Hindlimb muscle (tissue), 1 donor: Measurements from ENCODE around the gene FSIP2. TPM values are rescaled to one million over a fixed set of nuclear protein-coding genes. Genes with fewer than 3 reads are reported as not detected.
A peak's percentile ranks its signal among the peaks of the same experiment; 100 is the strongest.

Experiments used
- DNase-seq: peaks from one replicate; pipeline ENCODE4 v3.0.0-alpha.2; 2013
- polyA plus RNA-seq: library from polyadenylated mRNA; unstranded; fragments of 120-200 nt; gene quantifications from one replicate; pipeline ENCODE4 v1.2.1, GENCODE V29; 2013; ENCODE audit not compliant: insufficient read length

Gene FSIP2, protein sequence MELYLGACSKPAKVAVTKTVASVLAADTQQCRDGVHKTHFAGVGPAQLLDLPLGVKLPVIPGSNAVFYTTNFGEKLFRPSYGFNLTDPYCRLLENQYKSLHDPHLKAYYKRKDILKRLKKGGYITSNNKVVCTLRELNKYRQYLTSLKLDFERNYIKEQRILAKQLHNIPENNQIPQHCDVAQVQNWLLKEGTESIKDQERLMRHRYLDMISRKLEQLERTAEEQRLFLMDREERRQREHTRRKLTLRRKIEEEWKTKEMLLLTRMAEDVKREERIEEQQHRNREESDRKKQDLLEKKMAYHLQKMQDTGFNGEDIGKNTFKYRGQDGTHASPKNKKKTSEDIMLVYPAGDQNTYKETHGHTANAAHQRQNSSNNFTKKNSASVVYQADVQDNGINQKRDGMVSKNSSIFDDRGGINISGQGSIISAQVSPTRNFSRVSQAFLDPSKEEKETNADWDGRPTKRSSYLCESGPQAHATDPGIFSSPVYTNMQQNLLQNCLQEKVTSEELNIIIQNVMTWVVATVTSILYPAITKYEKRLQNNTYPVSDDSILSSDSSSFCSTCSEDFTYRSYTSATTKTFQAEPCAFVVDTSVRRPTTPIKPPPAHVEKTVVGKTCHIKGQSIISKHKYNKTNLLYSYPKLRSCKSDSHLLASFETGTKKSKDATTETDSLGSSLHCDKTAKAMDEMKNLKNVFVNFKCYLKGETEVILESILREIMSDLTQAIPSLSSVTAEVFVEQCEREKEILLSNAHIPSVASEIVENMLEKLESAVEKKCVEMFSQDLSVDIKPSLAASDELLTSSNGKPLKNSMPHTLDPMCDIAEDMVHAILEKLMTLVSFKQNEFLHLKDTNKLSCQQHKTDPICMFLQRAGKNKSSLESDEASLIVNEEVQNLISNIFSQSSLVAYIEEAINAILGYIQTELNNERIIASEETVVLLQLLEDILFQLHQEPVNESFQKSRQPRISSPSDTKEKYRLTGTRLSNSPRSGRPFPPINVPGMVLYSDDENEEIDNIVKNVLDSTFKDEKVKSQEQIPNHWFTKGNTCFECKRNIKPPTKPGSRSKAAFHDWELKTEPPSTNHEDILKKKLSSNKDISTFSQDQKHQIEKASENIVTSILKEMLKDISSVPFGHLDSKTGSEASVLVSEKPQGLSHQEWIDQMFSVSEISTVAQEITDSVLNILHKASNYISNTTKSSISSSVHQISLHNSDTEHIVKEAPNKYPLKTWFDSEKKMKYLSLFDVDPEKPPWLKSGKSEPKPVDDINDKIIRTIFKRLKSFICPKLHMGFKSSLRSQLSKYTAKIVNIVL (N-terminal part only)
- polyA plus RNA-seq: 1.1 TPM

DNA sequence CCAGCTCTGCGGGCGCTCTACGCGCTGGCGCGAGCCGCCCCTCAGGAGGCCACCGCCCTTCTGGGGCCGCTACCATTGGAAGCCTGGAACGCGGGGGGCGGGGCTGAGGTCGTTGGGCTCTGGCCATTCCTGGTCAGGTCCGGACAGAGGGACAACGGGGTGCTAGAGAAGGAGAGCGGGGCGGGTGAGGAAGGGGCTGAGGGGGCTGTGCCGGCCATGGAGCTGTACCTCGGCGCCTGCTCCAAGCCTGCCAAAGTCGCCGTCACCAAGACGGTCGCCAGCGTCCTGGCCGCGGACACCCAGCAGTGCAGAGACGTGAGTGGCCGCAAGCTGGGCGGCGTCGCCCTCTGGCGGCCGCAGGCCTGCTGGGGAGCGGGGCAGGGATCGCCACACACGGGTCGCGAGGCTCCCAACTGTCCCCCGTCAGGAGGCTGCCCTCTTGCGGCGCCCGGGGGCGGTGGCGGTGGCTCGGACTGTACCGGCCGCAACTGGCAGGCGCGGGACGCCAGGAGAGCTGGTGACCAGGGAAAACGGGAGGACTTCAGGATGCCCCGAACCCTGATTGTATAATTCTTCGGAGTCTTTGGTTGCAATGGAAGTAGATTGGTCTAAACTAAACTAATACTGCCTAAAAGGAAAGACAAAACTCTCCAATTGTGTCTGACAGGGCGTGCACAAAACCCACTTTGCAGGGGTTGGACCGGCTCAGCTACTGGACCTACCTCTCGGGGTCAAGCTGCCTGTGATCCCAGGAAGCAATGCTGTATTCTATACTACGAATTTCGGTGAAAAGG is at the start of gene FSIP2:
TSS of gene FSIP2 (plus strand) at position 126 of the 794 bp plus-strand sequence. CDS start at position 217, 91 bp downstream.
- DNase-seq: peak; percentile 63

DNA sequence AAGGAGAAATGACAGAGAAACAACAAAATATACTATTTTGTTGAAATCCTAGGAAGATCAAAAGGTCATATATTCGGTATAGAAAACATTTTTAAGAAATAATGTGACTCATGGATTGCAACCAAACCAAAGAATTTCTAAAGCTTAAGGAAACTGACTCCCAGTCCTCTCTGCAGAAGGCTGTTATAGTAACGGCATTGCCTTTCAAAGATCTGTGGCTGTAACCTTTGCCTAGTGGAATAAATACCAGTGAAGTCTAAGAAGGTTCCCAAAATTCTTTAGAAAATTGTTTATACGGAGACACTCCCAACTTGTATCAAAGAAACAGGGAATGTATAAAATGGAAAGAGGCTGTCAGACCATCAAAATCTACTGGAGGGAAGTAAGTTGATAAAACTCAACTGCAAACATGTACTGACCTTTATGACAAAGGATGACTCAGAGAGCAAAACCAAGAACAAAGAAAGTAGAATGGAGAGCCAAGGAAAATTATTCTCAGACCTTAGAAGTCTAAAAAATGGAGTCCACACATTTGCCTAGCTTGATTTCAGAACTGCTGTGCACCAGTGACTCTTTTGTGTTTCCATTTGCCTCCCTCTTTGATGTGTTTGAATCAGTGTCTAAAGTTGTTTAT is 48.6 kb upstream of the FSIP2 start:
- no peak for DNase-seq

DNA sequence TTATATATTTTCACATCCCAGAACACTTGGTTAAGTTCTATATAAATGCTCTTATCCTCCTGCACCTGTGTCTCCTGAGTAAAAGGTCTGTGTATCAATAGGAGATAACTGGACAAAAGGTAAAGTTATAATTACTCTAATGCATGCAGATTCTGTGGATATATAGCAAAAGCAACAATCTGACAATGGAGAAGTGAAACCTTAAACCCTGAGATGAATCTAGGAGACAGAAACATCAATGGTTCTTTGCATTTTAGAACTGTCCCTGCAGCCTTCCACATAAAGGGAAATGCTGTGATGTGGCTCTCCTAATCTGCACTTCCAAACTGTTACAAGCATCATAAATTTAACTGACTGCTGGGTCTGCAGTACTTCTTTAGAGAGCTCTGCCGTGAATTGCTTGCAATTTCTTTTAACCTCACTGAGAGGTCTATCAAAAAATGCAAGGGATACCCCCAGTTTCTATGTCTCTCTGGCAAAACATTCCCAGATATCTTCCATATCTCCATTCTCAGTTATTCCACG is 42.8 kb upstream of the FSIP2 start:
- DNase-seq: no peak

DNA sequence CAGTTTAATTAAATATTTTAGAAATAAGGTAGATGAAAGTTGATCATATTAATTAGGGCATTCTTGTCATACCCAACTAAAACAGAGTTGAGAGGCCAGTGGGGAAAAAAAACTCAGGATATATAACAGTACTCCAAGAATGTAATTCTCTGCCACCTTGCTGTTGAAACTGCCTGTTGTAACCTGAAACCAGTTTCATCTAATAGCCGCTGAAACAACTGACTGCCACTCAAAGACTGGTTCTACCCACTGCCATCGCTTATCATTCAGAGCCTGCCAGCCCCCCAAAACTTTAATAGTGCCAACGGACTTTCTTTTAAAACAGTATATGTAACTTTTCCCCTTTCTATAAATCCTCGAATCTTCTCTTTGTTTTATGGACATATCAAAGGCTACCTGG is 37.7 kb upstream of the FSIP2 start:
- no peak for DNase-seq

DNA sequence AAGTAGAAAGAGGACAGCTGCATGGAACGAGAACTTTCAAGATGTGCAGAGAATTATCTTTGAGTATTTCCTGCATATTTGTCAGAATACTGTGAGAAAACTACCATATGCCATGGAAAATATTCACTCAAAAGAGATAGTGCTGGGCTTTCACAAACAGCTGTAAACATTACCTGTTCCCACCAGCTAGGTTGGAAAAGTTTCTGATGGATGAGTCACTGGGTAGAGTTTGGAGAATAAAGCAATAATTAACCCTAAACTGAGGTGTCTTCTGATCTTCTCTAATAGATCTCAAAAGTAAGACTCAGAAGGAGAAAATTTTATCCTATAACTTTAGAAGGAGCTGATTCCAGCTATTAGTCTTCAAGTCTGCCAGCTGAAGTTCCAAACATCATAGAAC is 3.9 kb upstream of the FSIP2 start:
- DNase-seq: no peak

DNA sequence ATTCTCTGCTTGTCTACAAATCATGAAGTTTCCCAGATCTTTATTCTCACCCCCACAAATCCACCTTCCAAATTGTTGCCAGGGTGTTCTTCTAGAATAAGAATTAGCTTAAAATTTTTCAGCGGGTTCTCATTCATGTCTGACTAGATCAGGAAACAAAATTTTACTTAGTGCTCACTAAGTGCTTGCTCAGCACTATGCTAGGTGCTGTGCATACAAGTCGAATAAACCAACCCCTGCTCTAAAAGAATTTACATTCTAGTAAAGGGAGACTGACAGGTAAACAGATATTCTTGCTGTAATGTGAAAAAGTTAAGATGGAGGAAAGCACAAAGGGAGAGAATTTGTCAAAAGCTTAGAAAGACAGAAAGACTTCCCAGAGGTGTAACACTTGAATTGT is 2.4 kb upstream of the FSIP2 start:
- DNase-seq: no peak

DNA sequence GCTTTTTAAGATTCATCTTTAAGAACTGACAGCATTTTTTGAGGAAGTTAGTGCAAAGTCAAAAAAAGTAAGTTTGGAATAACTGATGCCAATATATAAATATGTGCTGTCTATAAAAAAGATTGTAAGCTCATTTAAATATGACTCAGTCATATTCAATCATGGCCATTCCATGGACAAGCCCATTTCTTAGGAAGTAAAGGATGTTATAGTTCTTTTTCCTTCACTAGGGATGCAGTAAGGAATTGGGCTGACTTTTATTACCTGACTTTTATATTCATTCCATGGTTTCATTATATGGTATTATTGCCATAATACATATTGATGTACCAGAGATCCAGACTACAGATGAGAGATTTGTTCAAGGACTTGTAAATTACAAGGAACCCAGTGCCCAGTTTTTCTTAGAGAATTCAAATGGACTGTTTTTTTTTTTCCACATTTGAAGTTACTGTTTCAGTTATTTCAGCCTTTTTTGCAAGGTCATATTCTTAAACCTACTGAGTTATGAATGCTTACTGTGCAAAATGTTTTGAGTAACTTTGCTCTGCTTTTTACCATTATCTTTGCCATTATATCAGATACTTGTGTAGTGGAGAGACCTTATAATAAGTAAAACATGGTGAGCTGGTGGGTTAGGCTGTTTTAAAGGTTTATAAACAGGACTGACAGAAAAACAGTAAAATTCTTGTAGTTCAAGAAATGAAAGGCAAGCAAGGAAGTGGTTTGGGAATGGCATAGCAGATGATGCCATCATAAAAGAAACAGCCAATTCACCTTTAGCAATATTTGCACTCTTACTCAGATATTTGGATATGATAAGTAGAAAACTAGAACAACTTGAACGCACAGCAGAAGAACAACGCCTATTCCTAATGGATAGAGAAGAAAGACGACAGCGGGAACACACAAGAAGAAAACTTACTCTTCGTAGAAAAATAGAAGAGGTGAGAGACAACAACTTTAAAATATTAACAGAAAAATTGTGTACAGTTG is 7.6 kb downstream of the FSIP2 start:
- DNase-seq: no peak

DNA sequence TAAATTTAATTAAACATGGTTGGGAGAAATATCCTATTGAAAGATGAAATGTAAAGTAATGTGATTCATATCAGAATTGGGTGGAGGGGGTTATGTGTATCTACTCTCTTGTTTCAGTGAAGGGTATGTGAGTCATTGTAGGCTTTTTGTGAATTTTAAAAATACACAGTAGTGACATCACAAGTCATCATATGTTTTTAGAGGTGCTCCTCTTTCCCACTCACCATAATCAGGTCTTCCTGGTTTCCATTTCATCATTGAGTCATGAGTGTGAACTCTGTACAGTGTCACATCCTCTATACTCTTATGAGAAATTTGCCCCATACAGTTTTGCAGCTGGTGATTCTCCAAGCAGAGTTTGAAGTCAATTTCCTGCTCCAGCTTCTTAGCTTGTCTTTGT is 18.8 kb downstream of the FSIP2 start:
- DNase-seq: no peak

DNA sequence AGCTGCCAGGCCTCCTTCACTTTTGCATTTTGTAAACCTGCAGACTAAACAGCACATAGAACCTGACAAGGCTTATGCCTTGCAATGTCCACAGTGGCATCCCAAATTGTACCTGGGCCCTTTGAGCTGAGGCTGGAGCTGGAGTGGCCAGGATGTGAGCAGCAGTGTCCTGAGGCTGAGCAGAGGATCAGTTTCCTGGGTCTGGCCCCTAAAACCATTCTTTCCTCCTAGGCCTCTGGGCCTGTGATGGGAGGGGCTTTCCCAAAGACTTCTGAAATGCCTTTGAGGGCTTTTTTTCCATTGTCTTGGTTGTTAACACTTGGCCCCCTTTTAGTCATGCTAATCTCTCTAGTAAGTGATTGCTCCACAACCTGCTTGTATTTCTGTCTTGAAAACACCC is 32.8 kb downstream of the FSIP2 start:
- no peak for DNase-seq

DNA sequence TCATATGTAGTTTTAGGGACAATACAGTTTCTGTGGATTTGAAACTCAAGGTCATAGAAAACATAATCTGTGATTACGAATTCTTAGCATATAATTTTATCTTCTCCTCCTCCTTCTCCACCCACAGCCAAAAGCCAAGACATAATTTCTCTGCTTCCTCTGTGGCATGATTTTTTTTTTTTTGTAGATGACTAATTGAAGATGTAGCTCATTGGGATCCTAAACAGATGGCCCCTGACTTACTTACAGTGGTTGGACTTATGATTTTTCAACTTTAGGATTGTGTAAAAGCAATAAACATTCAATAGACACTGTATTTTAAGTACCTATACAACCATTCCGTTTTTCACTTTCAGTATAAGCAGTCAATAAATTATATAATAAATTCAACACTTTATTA is 42.3 kb downstream of the FSIP2 start:
- DNase-seq: no peak

DNA sequence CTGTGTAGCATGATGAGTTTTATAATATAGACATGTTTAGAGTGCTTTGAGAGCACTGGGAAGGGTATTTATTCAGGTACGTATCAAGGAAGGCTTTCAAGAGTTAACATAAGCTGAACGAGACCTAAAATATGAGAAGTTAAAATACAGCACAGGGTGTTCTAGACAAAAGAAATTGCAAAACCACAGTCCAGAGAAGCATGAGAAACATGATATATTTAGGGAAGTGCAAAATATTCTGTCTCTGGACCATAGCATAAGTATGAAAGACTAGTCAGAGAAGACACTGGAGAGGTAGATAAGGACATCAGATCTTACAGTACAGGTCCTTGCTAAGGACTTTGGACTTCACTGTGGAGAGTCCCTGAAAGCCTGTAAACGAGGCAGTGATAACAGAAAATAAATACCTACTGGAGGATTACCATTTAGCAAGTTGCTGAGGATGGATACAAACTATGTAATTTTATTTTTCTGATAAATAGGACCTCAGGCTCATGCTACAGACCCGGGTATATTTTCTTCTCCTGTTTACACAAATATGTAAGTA is 43.7 kb downstream of the FSIP2 start:
- no peak for DNase-seq

DNA sequence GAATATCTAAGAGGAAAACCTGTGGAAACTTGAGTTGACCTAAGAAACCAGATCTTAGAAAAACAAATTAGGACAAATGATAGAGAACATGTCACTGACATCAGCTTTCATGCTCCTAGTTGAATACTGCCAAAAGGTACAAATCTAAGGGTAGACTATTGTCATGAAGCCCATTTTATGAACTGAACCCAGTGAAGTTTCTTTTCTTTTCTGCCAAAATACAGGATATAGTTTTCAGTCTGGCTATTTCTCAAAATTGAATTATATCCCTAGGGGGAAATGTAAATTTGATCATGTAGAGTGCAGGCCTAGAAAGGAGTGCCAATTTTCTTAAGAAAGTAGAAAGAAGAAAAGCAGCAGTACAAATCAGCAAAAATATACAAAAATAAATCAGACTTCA is 46.6 kb downstream of the FSIP2 start:
- DNase-seq: no peak

DNA sequence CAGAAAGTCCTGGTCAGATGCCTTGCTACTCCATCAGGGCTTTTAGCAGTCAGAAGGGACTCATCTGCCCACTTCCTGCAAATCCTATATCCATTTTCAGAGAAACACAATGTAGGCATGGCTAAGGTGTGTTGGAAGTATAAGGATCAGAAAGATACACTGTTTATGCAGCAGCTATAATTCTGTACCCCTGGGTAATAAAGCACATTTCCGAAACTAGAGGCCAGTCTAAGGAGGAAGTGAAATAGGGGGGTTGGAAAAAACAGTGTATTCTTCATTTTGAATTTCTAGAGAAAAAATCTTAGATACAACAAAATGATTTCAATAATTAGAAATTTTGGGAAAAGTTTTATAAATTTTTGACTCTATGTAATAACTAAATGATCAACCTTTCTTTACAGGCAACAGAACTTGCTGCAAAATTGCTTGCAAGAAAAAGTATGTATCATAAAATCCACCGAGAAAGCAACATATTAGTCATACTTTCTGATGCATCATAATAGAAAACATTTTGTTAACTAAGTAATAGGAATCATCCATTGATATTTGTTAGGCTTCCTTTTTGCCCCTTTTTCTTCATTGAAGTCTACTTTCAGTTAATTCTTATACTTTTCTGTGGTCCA is 47.4 kb downstream of the FSIP2 start:
- no peak for DNase-seq

DNA sequence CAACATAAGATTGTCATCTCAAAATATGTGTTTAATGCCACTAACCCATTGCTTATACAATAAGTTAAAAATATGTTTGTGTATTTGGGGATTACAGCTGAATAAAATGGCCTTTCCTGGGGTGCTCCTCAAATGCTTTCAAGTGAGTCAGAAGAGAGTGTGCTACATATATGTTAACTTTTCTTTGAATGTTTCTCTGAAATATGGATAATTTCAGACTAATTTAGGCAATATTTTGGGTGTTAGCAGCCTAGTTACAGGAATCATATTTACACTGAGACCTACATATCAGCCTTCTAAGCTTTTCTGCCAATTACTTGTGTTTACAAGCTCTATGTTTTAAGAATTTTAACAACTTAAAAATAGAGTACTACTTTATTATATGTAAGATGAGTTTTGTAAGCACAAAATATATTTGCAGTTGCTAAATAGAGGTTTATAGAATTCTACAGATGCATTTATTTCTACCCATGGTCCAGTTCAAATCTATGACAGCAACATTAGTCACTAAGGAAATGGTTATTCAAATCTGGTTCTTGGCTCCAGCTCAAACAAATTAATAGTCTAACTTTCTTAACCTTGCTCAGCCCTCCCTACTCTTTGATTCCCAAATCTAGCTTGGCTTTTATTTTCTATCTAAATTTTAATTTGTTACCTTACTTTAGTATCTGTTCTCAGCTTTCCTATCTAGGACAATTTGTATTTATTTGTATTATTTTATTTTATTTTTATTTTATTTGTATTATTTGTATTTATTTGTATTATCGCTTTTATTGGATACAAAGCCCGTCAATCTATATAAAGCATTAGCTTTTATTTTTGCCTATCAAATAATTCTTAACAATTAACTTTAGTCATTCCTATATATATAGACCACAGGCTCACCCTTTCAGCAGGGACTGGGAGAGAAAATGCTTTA is 48.9 kb downstream of the FSIP2 start:
- DNase-seq: no peak

DNA sequence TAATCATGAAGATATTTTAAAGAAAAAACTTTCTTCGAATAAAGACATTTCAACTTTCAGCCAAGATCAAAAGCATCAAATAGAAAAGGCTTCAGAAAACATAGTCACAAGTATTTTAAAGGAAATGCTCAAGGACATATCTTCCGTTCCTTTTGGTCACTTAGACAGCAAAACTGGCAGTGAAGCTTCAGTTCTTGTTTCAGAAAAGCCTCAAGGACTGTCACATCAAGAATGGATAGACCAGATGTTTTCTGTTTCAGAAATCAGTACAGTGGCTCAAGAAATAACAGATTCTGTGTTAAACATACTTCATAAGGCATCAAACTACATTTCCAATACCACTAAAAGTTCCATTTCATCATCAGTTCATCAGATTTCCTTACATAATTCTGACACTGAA is 51.8 kb downstream of the FSIP2 start:
- DNase-seq: no peak

DNA sequence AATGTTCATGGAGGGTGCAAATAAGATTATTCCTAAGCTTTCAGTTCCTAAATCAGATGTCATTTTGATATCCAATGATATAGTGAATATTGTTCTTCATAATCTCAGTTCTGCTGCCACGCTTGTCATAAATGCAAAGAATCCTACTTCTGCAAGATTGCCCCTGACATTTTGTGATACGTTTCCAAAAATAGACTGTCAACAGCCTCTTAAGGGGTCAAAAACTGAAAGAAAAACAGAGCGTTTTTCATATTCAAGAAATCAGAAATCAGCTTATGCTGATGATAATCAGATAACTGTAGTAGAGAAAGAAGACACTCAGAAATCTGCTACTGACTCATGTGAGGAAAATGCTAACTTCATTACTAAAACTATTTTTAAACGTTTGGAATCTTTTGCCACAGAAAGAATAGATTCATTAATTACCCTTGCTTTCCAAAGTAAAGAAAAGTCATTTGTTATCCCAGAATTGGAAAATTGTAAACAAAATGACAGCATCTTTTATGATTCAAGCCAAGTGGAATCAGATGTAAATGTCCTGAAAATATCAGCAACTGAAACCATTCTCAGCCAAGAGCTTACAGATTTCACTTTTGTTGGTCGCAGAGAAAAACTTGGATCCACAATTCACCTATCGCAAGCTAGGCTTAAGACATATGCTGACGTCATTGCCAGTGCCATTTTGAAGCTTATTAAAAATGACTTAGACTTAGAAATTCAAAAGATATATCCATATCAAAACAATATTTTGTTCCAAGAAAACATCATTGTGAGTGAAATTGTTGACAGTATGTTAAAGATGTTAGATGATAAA is 55.1 kb downstream of the FSIP2 start:
- DNase-seq: no peak

DNA sequence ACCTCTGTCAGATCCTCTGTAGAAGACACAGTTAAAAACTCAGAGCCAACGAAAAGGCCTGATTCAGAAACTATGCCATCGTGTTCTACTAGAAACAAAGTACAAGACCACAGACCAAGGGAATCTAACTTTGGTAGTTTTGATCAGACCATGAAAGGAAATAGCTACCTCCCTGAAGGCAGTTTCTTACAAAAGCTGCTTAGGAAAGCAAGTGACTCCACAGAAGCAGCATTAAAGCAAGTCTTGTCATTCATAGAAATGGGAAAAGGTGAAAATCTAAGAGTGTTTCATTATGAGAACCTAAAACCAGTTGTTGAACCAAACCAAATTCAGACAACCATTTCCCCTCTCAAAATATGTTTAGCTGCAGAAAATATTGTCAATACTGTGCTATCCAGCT is 58.2 kb downstream of the FSIP2 start:
- DNase-seq: no peak
